ENCODE results near the gene ROMO1. TPM values are rescaled to one million over a fixed set of nuclear protein-coding genes. Genes with fewer than 3 reads are reported as not detected.

The ROMO1 gene
- total RNA-seq, 2 experiments from 2014 or later = 136 to 141 TPM

- CTCF ChIA-PET = no interaction called here
- POLR2A ChIA-PET = interaction anchor here (0.6 to 1.7 kb wide), 5 partner anchors 9 to 117 kb away, joined by 3 to 5 read pairs (median 4); no protein-coding TSS in a partner anchor
These were observed 36.7 kb downstream of the ROMO1 start for GRCh38 chr20:35735826-35736470.

GRCh38 chr20:35737865-35738333 lies 38.7 kb downstream of the ROMO1 start:
- ChIA-PET POLR2A (interaction anchor here (0.7 kb wide), 1 partner anchor 12 kb away, joined by 4 read pairs; no protein-coding TSS in a partner anchor), CTCF (interaction anchor here (1.0 kb wide), 1 partner anchor 31 kb away, joined by 3 read pairs; no protein-coding TSS in a partner anchor)

GRCh38 chr20:35738410-35739179 lies 39.4 kb downstream of the ROMO1 start:
- ChIA-PET CTCF (interaction anchor here (1.0 to 1.9 kb wide), 2 partner anchors 30 to 34 kb away, joined by 3 to 4 read pairs; no protein-coding TSS in a partner anchor), POLR2A (interaction anchor here (1.0 to 6.9 kb wide), 3 partner anchors 10 to 216 kb away, joined by 3 to 119 read pairs (median 5); partner anchors contain the start of genes PHF20 and SCAND1)

- ChIA-PET POLR2A (interaction anchor here (1.0 to 6.9 kb wide), 5 partner anchors 11 to 215 kb away, joined by 3 to 119 read pairs (median 5); partner anchors contain the start of genes NFS1, PHF20, ROMO1 and SCAND1), CTCF (interaction anchor here (1.4 to 1.9 kb wide), 2 partner anchors 20 to 33 kb away, joined by 4 read pairs; no protein-coding TSS in a partner anchor)
These were observed 40.3 kb downstream of the ROMO1 start for GRCh38 chr20:35739294-35740163.

- CTCF ChIA-PET = interaction anchor here (0.6 to 2.8 kb wide), 7 partner anchors 10 to 124 kb away, joined by 3 to 18 read pairs (median 3); partner anchors contain the start of genes PHF20 and ROMO1
These were observed 42.9 kb downstream of the ROMO1 start, which contains the start of gene RBM39 for GRCh38 chr20:35741892-35742740. TSS of gene RBM39 (minus strand) at chr20:35742260. CDS start at chr20:35740874, 1,386 bp downstream.

GRCh38 chr20:35742741-35743523 lies 43.7 kb downstream of the ROMO1 start:
- CTCF ChIA-PET = interaction anchor here (0.9 to 2.8 kb wide), 8 partner anchors 11 to 211 kb away, joined by 3 to 18 read pairs (median 4); partner anchors contain the start of genes PHF20, ROMO1 and SCAND1
- POLR2A ChIA-PET = interaction anchor here (0.7 to 6.9 kb wide), 13 partner anchors 15 to 288 kb away, joined by 3 to 119 read pairs (median 5); partner anchors contain the start of genes CEP250, CPNE1, NFS1 and PHF20

More at GRCh38 chr20:35741892-35742740, 42.9 kb downstream of the ROMO1 start, which contains the start of gene RBM39:
- POLR2A ChIA-PET = interaction anchor here (0.7 to 6.9 kb wide), 14 partner anchors 14 to 287 kb away, joined by 3 to 119 read pairs (median 4); partner anchors contain the start of genes CEP250, CPNE1, NFS1 and PHF20

- CTCF ChIA-PET = interaction anchor here (1.1 to 2.8 kb wide), 4 partner anchors 25 to 210 kb away, joined by 3 to 18 read pairs (median 6); partner anchors contain the start of genes PHF20 and SCAND1
- POLR2A ChIA-PET = interaction anchor here (0.6 to 6.9 kb wide), 11 partner anchors 9 to 1944 kb away, joined by 3 to 119 read pairs (median 4); partner anchors contain the start of genes CPNE1, PHF20, RBM12 and SCAND1
These were observed 44.7 kb downstream of the ROMO1 start for GRCh38 chr20:35743693-35744491.

- CTCF ChIA-PET = interaction anchor here (1.5 to 2.8 kb wide), 3 partner anchors 24 to 210 kb away, joined by 4 to 18 read pairs (median 7); partner anchors contain the start of genes PHF20 and SCAND1
- POLR2A ChIA-PET = interaction anchor here (0.6 to 6.9 kb wide), 7 partner anchors 10 to 209 kb away, joined by 3 to 119 read pairs (median 29); partner anchors contain the start of genes CPNE1, PHF20, RBM12 and SCAND1
These were observed 45.3 kb downstream of the ROMO1 start for GRCh38 chr20:35744492-35744841.

Other genes with a start within 250 kb of the ROMO1 start
- 10 to 100 TPM; 43.2 to 48.5 TPM for gene CEP250, start 243.8 kb upstream of the ROMO1 start, total RNA-seq
- gene C20orf173, start 169.8 kb upstream of the ROMO1 start, total RNA-seq = not detected
- 100 to 1,000 TPM; 132 to 141 TPM for gene ERGIC3, start 157.3 kb upstream of the ROMO1 start, total RNA-seq
- gene SPAG4, start 83.6 kb upstream of the ROMO1 start, total RNA-seq = 1 to 10 TPM; 3.5 to 4.7 TPM
- gene CPNE1, start 34.5 kb upstream of the ROMO1 start, total RNA-seq = 100 to 1,000 TPM; 255 to 267 TPM
- gene RBM12, start 34.5 kb upstream of the ROMO1 start, total RNA-seq = 100 to 1,000 TPM; 113 to 121 TPM
- gene NFS1, start 53 bp upstream of the ROMO1 start, total RNA-seq = 10 to 100 TPM; 38.9 to 42.7 TPM
- 100 to 1,000 TPM; 303 to 307 TPM for gene RBM39, start 42.9 kb downstream of the ROMO1 start, total RNA-seq
- gene PHF20, start 72.6 kb downstream of the ROMO1 start, total RNA-seq = 10 to 100 TPM; 55.9 to 57.3 TPM

Measured in activated CD8-positive, alpha-beta memory T cell treated with anti-CD3 and anti-CD28 coated beads for 36 hours (primary cell).